Brain pericyte (primary cell): ENCODE measurements around the gene FAM227A.

Source experiments
- DNase-seq: peaks from one replicate; pipeline ENCODE4 v3.0.0-alpha.2; 2012; ENCODE audit warnings: low read depth, low spot score

FAM227A gene

DNA sequence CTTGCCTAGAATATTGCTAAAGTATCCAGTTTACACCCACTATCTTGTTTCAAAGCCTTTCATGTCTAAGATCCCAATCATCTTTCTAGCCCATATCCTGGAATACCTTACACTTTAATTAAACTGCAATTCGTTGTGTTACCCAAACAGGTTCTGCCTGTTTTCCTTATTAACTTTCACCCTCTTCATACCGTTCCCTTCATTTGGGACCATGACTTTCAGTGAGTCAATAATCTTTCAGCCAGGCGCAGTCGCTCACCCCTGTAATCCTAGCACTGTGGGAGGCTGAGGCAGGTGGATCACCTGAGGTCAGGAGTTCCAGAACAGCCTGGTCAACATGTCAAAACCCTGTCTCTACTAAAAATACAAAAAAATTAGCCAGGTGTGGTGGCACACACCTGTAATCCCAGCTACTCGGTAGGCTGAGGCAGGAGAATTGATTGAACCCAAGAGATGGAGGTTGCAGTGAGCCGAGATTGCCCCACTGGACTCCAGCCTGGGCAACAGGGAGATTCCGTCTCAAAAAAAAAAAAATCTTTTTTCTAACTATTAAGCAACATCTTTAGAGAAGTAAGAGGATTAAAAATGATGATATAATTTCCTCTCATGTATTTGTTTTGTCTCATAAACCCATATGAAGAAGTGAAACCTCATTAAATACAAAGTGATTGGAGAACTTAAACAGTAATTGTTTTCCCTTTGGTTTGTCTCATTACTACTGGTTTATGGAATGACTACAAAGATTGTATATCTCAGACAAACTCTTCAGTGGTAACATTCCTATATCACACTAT lies 106.9 kb downstream of the FAM227A start:
- DNase-seq = no peak

- DNase-seq = no peak
Observed at GRCh38 chr22:38540701-38541100, 115.5 kb downstream of the FAM227A start.

DNA sequence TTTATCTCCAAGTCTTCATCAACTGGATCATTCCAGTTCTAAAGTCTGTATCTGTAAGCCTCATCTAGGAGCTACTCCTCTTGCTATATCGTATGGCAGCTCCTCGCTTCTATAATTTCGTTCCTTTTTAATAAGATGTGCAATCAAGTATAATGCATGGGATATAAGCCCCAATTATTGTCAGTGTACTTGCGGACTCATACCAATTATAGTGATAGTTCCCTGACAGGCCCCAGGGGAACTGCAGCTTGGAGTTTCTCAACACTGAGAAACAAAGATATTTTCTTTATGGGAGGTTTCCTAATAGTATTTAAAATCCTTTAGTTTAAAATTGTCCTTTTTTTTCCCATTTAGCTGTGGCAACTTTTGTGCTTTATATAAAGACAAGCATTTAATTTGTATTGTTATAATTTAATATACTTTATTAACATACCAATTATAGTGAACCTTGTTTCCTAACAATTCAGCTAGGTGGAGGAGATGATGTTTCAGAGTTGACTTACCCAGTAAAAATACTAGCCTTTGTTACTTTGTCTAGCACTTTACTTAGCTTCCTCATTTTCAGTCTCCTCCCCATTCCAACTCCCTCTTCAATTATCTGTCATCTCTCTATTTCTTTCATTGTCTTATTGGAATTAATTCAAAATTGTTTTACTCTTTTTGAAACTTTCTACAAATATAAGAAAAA lies 124.8 kb downstream of the FAM227A start:
- DNase-seq = no peak
